Raji (cell line): ENCODE results near the gene SPEM3.

Experiments used
- POLR2A ChIP-seq: IDR thresholded peaks from 2 replicates; pipeline ENCODE4 v1.6.1; 2011; ENCODE audit warnings: low read depth, low read length, control low read depth; ENCODE audit not compliant: insufficient read depth

Gene SPEM3

DNA sequence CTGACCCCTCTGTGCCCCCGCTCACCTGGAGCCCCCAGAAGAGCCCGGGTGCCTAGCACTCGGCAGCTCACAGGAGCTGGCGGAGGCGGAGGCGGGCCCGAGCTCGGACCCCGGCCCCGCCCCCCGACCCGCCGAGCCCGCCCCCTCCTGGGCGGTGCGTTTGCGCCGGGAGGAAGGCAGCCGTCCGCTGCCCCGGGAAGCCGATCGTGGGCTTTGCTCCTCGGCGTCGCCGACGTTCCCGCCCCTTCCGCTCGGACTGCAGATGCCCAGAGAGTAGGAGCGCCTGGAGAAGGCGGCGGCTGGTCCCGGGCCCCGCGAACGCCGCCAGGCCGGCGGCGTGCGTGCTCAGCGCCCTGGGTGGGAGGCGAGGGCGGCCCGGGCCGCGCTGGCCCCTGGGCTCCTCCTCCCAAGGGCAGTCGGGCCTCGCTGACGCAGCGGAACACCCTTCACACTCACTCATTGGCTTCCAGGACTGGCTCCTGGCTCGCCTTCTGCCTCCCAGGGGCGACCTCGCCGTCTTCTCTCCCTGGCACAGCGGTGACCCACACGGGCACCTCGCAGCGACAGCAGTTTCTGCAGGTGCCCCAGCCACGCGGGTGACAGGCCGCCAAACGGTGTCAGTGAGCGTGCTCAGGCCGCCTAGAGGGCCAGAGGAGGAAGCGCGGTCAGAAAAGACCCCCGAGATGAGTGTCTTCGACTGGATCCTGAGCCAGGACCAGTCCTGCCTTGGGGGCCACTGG lies 34.0 kb upstream of the SPEM3 start, which contains the start of gene PLSCR3:
TSS of gene PLSCR3 (minus strand) at position 74 of the 740 bp plus-strand sequence. CDS start 415 bp downstream, outside the sequence.
- peak; percentile 79 for TF ChIP-seq POLR2A

DNA sequence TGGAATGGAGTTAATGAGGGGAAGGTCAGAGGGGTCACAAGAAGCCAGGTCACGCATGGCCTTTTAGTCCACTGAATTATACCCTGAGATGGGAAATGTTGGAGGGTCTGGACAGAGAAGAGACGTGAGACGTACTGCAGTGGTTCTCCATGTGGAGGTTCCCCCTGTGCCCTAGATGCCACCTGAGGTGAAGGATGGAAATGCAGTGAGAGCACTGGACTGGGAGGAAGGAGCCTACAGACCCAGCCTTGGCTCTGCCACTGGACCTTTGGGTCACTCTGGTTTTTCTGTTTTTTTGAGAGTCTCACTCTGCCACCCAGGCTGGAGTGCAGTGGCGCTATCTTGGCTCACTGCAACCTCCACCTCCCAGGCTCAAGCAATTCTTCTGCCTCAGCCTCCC lies 32.5 kb upstream of the SPEM3 start:
- 0 out of 2 replicates have a peak, but pooled peaks have one; percentile 28 for TF ChIP-seq POLR2A

GRCh38 chr17:7398612-7399011 lies 30.0 kb upstream of the SPEM3 start:
- TF ChIP-seq POLR2A: peak; percentile 2; the same call in 1 of the 2 replicates

- TF ChIP-seq POLR2A: no peak
Observed at GRCh38 chr17:7403043-7403726, 25.5 kb upstream of the SPEM3 start.

GRCh38 chr17:7403727-7403976 lies 25.0 kb upstream of the SPEM3 start:
- TF ChIP-seq POLR2A: no peak

DNA sequence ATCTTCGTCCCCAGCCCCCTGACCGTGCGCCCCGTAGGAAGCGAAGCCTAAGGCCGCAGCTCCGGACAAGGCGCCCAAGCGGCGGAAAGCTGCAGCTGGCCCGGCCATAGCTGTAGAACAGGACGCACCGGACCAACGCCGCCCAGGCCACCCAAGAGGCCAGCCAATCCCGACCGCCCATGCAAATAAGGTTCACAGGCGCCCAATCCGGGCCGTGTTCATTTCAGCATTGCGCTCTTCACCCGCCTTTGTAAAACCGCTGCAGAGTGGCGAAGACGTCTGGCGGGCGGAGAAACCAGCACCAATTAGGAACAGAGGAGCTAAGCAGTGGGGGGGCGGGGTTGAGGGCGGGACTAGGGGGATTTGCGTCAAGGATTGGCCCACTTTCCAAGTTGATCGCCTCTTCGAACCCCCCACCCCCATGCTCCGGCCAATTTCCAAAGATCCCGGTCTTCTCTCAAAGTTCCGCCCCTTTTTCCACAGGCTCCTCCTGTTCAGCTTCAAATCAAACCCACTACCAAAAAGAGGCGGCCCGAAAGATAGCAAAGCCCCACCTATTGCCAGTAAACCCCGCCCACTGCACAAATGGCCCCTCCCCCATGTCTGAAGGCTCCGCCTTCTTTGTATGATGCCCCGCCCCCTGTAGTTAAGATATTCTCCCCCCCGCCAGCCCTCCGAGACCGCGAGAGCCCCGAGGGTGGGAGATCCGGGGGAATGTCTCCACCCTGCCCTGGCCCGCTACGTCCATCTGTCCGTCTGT lies 24.5 kb upstream of the SPEM3 start, which contains the start of gene TMEM256:
TSS of gene TMEM256 (minus strand) at position 121 of the 760 bp plus-strand sequence. CDS start at position 108, 13 bp downstream.
- TF ChIP-seq POLR2A: peak; percentile 91

- no peak for TF ChIP-seq POLR2A
Observed at GRCh38 chr17:7404737-7405349, 23.8 kb upstream of the SPEM3 start.

- no peak for TF ChIP-seq POLR2A
Observed at GRCh38 chr17:7405350-7406234, 23.1 kb upstream of the SPEM3 start.

DNA sequence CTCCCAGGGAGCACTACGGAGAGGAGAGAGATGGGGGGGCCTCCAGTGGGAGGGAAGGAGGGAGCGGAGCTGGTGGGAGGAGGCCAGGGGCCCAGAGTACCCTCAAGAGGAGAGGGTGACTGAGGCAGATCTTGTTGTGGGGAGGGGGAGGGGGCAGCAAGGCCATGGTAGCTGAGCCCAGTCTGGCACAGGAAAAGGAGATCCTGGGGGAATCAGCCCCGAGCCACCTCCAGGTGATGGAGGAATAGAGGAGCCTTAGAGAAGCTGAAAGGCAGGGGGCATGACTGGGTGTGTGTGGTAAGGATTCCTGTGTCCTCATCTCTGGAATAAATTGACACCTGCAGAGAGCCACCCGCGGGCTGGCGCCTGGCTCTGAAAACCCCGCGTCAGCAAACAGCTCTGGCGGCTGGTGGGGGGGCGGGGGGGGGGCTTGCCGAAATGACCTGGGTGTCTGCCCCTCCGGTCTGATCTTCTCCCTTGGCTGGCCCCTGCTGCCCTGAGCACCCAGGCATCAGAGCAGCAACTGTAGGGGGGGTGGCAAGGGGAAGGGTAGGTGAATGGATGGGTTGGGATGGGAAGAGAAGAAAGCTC lies 22.3 kb upstream of the SPEM3 start:
- TF ChIP-seq POLR2A: no peak

GRCh38 chr17:7407082-7407481 lies 21.6 kb upstream of the SPEM3 start:
- TF ChIP-seq POLR2A: no peak

DNA sequence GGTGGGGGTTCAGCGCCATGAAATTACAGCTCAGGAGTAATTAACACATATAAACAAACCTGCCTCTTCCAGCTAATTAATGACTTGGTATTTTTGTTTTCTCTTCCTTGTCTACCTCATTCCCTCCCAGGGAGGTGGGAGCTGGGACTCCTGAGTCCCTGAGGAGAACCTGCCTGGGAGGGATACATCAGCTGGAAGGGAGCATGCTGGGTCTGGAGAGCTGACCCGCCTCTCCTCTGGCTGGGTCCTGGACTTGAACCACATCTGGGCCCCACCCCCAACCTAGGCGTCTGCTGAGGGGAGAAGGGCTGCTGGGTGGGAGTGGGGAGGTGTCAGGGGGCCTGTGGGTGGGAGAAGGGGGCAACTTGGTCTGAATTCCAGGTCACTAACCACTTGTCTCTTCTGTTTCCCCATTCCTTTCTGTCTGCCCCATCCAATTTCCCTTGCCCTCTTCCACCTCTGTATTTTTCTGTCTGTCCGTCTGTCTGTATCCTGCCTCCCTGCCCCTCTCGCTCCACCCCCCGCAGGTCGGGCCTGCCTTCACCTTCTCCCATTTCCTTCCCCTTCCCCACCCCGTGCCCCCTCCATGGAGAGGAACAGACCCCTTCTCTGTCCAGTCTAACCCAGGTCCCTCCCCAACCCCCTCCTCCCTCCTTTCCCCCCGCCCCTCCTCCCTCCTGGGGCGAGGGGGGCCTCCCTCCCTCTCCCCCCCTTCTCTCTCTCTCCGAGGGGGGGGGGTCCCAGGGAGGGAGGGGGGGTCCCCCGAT lies 21.0 kb upstream of the SPEM3 start, which contains the start of gene NLGN2:
TSS of gene NLGN2 (plus strand) at position 361 of the 767 bp plus-strand sequence. CDS start 411 bp downstream, outside the sequence.
- no peak for TF ChIP-seq POLR2A

DNA sequence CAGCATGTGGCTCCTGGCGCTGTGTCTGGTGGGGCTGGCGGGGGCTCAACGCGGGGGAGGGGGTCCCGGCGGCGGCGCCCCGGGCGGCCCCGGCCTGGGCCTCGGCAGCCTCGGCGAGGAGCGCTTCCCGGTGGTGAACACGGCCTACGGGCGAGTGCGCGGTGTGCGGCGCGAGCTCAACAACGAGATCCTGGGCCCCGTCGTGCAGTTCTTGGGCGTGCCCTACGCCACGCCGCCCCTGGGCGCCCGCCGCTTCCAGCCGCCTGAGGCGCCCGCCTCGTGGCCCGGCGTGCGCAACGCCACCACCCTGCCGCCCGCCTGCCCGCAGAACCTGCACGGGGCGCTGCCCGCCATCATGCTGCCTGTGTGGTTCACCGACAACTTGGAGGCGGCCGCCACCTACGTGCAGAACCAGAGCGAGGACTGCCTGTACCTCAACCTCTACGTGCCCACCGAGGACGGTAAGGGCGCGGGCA lies 20.4 kb upstream of the SPEM3 start:
- TF ChIP-seq POLR2A: no peak

DNA sequence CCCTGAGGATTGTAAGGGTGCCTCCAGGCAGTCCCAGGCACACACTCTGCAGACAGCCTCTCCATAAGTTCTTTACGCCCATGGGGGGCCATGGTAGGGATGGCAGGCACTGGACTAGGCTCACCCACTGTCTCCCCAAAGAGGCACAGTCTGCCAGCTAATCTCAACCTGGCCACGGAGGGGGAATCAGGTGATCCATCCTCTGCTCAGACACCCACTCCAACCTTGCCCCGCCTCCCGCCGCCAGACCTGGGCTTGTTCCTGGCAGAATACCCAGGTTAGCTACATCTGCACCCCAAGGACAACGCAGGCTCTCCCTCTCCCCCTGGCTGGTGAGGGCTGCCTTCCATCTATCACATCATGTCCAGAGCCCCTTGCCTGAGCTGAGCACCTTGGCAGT lies 19.8 kb upstream of the SPEM3 start:
- TF ChIP-seq POLR2A: no peak

DNA sequence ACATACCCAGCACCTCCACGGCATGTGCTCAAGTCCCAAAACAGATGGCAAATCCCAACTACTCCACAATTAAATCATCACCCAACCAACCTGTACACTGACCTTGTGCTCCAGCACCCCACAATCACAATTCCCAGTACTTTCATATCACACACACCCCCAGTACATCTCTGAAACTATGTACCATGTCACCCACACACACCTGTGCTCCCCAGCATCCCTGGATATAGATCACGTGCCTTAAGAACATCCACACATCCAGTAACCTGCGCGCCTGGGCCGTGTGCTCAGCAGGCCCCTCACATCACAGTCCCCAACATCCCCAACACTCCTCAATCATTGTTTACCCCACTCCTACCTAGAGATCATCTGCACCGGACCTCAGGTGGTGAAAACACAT lies 18.9 kb upstream of the SPEM3 start:
- TF ChIP-seq POLR2A: no peak
